ENCODE results near the gene RADIL. TPM values are rescaled to one million over a fixed set of nuclear protein-coding genes. Genes with fewer than 3 reads are reported as not detected.

RADIL gene
- polyA plus RNA-seq, 3 donors, result not detected

DNA sequence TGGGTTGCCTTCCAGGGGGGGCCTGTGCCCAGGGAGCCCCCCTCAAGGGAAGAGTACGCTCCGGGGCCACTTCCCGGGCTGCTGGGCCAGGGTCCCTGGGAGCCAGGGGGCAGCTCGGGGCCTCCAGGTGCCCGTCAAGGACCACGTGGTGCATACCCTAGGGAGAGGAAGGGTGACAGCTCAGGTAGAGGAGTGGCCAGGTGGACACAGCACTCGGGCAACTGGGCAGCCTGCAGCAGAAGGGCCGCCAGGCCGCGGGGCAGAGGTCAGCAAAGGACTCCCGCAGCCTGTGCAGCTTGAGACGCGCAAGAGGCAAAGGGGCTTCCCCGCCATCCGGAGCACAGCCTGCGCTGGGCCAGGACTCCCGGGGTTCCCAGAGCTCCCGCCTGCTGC is 81.7 kb downstream of the RADIL start:
- no peak overlapping the region for H3K27ac ChIP-seq (ENCODE audit: low read depth in 1 of 2, low read length in 2 of 2)
- H3K4me3 ChIP-seq (replicated peaks in 1 of 3; ENCODE audit: low read depth in 2 of 3, low read length in 3 of 3), result no peak overlapping the region
- no peaks in the 10 kb centered on the region for H3K36me3 ChIP-seq (replicated peaks in 1 of 2; ENCODE audit: control insufficient read depth in 1 of 2, insufficient read depth in 2 of 2, low read length in 2 of 2)
- intact Hi-C loops (cut with micrococcal nuclease), result no loop called here
- peaks cover 0 to 4% of the 10 kb centered on the region in 2 donors for H3K27me3 ChIP-seq (ENCODE audit: control insufficient read depth in 2 of 2, insufficient read depth in 2 of 2, low read length in 2 of 2)
- no peak overlapping the region for H3K4me3 Mint-ChIP-seq
- no peaks in the 10 kb centered on the region for H3K4me1 Mint-ChIP-seq
- no peaks in the 10 kb centered on the region for H3K9me3 ChIP-seq (replicated peaks in 1 of 2; ENCODE audit: control insufficient read depth in 1 of 2, insufficient read depth in 1 of 2, low read length in 2 of 2)
- TF ChIP-seq, protein P1, sequence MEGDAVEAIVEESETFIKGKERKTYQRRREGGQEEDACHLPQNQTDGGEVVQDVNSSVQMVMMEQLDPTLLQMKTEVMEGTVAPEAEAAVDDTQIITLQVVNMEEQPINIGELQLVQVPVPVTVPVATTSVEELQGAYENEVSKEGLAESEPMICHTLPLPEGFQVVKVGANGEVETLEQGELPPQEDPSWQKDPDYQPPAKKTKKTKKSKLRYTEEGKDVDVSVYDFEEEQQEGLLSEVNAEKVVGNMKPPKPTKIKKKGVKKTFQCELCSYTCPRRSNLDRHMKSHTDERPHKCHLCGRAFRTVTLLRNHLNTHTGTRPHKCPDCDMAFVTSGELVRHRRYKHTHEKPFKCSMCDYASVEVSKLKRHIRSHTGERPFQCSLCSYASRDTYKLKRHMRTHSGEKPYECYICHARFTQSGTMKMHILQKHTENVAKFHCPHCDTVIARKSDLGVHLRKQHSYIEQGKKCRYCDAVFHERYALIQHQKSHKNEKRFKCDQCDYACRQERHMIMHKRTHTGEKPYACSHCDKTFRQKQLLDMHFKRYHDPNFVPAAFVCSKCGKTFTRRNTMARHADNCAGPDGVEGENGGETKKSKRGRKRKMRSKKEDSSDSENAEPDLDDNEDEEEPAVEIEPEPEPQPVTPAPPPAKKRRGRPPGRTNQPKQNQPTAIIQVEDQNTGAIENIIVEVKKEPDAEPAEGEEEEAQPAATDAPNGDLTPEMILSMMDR (IDR thresholded peaks at IDR 0.05), result no peak
- no peaks in the 10 kb centered on the region for H3K4me1 ChIP-seq (ENCODE audit: control insufficient read depth in 1 of 2, insufficient read depth in 2 of 2, low read length in 2 of 2)
- WGBS (ENCODE audit: insufficient coverage), result 94% methylated on average over 18 of the region's 18 CpGs
- H2AFZ ChIP-seq (ENCODE audit: insufficient read depth, low read depth, low read length, poor library complexity, severe bottlenecking), result no peak overlapping the region
- H3K4me2 ChIP-seq (replicated peaks; ENCODE audit: extremely low read depth, low read length, poor library complexity, severe bottlenecking), result no peak overlapping the region
- H3K27me3 Mint-ChIP-seq (ENCODE audit: low read depth in 3 of 3), result peaks cover 5 to 12% (median 9%) of the 10 kb centered on the region in 3 donors
- H3K9ac ChIP-seq (ENCODE audit: insufficient read depth, low read length, poor library complexity, severe bottlenecking), result no peak overlapping the region
- no peak for DNase-seq
- no peaks in the 10 kb centered on the region for H3K79me2 ChIP-seq (ENCODE audit: insufficient read depth, low read length)
- no peak overlapping the region for H3K27ac Mint-ChIP-seq
- no peaks in the 10 kb centered on the region for H4K20me1 ChIP-seq (ENCODE audit: insufficient read depth, low read length)
- H3K9me3 Mint-ChIP-seq, result peaks cover 0 to 2% (median 0%) of the 10 kb centered on the region in 7 donors
- H3K36me3 Mint-ChIP-seq, result no peaks in the 10 kb centered on the region

DNA sequence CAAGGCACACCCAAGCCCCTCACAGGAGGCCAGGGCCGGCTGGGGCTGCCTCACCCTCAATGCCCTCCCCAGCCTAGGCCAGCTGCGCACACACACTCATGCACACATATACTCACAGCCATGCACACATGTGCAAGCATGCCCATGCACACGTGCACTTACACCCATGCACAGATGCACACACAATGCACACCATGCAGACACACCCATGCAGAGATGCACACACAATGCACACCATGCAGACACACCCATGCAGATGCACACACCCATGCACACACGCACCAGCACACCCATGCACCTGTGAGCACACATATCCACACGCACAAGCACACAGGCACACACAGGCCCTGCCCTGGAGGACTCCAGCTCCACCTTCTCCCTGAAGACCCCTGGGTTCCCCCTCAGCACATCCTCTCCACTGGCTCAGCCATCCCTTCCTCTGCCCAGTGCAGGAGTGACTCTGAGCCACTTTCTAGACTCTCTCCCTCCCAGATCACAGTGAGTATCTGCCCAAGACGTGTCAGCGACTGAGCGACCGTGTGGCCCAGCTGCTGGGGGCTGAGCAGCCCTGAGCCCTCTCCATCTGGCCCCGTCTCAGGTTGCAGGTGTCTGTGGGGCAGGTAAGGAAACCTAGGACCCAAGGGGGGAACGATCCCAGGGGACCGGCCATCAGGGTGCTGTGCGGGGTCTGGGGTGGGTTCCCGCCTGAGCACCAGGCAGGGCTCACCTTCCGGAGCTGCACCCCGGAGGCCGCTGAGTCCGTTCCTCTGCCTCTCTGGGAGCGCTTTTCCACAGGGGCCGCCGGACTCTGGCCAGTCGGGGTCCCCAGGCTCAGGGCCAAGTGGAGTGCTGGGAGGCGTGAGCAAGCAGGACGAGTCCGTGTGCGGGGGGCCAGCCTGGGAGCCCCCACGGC is 82.3 kb downstream of the RADIL start:
- no peaks in the 10 kb centered on the region for H3K36me3 Mint-ChIP-seq
- no peak overlapping the region for H2AFZ ChIP-seq (ENCODE audit: insufficient read depth, low read depth, low read length, poor library complexity, severe bottlenecking)

More for the DNA sequence above, 82.3 kb downstream of the RADIL start:
- H3K79me2 ChIP-seq (ENCODE audit: insufficient read depth, low read length), result no peaks in the 10 kb centered on the region
- H3K27me3 ChIP-seq (ENCODE audit: control insufficient read depth in 2 of 2, insufficient read depth in 2 of 2, low read length in 2 of 2), result no peaks in the 10 kb centered on the region
- H3K9ac ChIP-seq (ENCODE audit: insufficient read depth, low read length, poor library complexity, severe bottlenecking), result no peak overlapping the region
- H4K20me1 ChIP-seq (ENCODE audit: insufficient read depth, low read length), result no peaks in the 10 kb centered on the region
- no peaks in the 10 kb centered on the region for H3K9me3 ChIP-seq (replicated peaks in 1 of 2; ENCODE audit: control insufficient read depth in 1 of 2, insufficient read depth in 1 of 2, low read length in 2 of 2)
- H3K4me3 Mint-ChIP-seq, result no peak overlapping the region
- H3K9me3 Mint-ChIP-seq, result peaks cover 0 to 2% (median 0%) of the 10 kb centered on the region in 7 donors
- no peaks in the 10 kb centered on the region for H3K4me1 ChIP-seq (ENCODE audit: control insufficient read depth in 1 of 2, insufficient read depth in 2 of 2, low read length in 2 of 2)
- no peak for DNase-seq
- TF ChIP-seq, protein P1 (IDR thresholded peaks at IDR 0.05), result no peak
- H3K27ac ChIP-seq (ENCODE audit: low read depth in 1 of 2, low read length in 2 of 2), result no peak overlapping the region
- H3K4me1 Mint-ChIP-seq, result no peaks in the 10 kb centered on the region
- intact Hi-C loops (cut with micrococcal nuclease), result no loop called here
- peaks cover 1 to 5% (median 5%) of the 10 kb centered on the region in 3 donors for H3K27me3 Mint-ChIP-seq (ENCODE audit: low read depth in 3 of 3)
- WGBS (ENCODE audit: insufficient coverage), result 92% methylated on average over 26 of the region's 27 CpGs
- H3K36me3 ChIP-seq (replicated peaks in 1 of 2; ENCODE audit: control insufficient read depth in 1 of 2, insufficient read depth in 2 of 2, low read length in 2 of 2), result no peaks in the 10 kb centered on the region
- no peak overlapping the region for H3K27ac Mint-ChIP-seq
- no peak overlapping the region for H3K4me3 ChIP-seq (replicated peaks in 1 of 3; ENCODE audit: low read depth in 2 of 3, low read length in 3 of 3)
- H3K4me2 ChIP-seq (replicated peaks; ENCODE audit: extremely low read depth, low read length, poor library complexity, severe bottlenecking), result no peak overlapping the region
